CD14-positive monocyte (primary cell): ENCODE measurements around the gene SEPTIN7. TPM values are rescaled to one million over a fixed set of nuclear protein-coding genes. Genes with fewer than 3 reads are reported as not detected.

Source experiments
- DNase-seq, 3 donors: peaks; one replicate each; pipeline ENCODE4 v3.0.0-alpha.2; 2011 to 2022
- H2AFZ ChIP-seq: 2 replicates; pipeline ENCODE4 v1.6.0; 2012; ENCODE audit warnings: mild to moderate bottlenecking, low read depth, low read length, inconsistent platforms; ENCODE audit not compliant: insufficient read depth, poor library complexity, severe bottlenecking
- H3K27ac ChIP-seq, 2 donors: 1 replicate in 1 of 2; 2 replicates in 1 of 2; pipeline ENCODE4 v1.5.1; 2012 to 2013; ENCODE audit warnings: low read length in 2 of 2, control low read depth in 1 of 2, inconsistent platforms in 1 of 2, low read depth in 1 of 2, mild to moderate bottlenecking in 1 of 2
- H3K27me3 ChIP-seq, 2 donors: one replicate each; pipeline versions ENCODE4 v1.6.0 to v1.6.1; 2011 to 2013; ENCODE audit warnings: low read length in 2 of 2; ENCODE audit not compliant: control insufficient read depth in 2 of 2, insufficient read depth in 2 of 2
- H3K36me3 ChIP-seq, 2 donors: replicated peaks in 1 of 2; 1 replicate in 1 of 2; 2 replicates in 1 of 2; pipeline versions ENCODE4 v1.5.1 to v1.6.1; 2012 to 2013; ENCODE audit warnings: low read length in 2 of 2, control low read depth in 1 of 2, inconsistent platforms in 1 of 2, mild to moderate bottlenecking in 1 of 2; ENCODE audit not compliant: insufficient read depth in 2 of 2, control insufficient read depth in 1 of 2
- H3K4me1 ChIP-seq, 2 donors: 1 replicate in 1 of 2; 2 replicates in 1 of 2; pipeline versions ENCODE4 v1.5.1 to v1.6.1; 2012 to 2013; ENCODE audit warnings: low read length in 2 of 2, control low read depth in 1 of 2, inconsistent platforms in 1 of 2, mild to moderate bottlenecking in 1 of 2, moderate library complexity in 1 of 2; ENCODE audit not compliant: insufficient read depth in 2 of 2, control insufficient read depth in 1 of 2
- H3K4me2 ChIP-seq: replicated peaks from 2 replicates; pipeline ENCODE3; 2012; ENCODE audit warnings: low read length, moderate library complexity, mild to moderate bottlenecking; ENCODE audit not compliant: poor library complexity, severe bottlenecking; ENCODE audit errors: extremely low read depth
- H3K4me3 ChIP-seq, 3 experiments: fragments of 200-600 bp in 1 of 3; sonication (generic) in 1 of 3; replicated peaks in 1 of 3; 1 replicate in 2 of 3; 2 replicates in 1 of 3; pipeline ENCODE4 v1.5.1; 2011 to 2013; ENCODE audit warnings: low read length in 3 of 3, mild to moderate bottlenecking in 3 of 3, control low read depth in 2 of 3, low read depth in 2 of 3, inconsistent platforms in 1 of 3, moderate library complexity in 1 of 3
- H3K79me2 ChIP-seq: 2 replicates; pipeline ENCODE4 v1.6.0; 2012; ENCODE audit warnings: mild to moderate bottlenecking, control low read depth, inconsistent platforms, low read length, moderate library complexity; ENCODE audit not compliant: insufficient read depth
- H3K9ac ChIP-seq: 2 replicates; pipeline ENCODE4 v1.6.0; 2017; ENCODE audit warnings: low read length, mild to moderate bottlenecking; ENCODE audit not compliant: insufficient read depth, poor library complexity, severe bottlenecking
- H3K9me3 ChIP-seq, 2 donors: replicated peaks in 1 of 2; 1 replicate in 1 of 2; 2 replicates in 1 of 2; pipeline versions ENCODE4 v1.5.1 to v1.6.1; 2012 to 2013; ENCODE audit warnings: low read length in 2 of 2, control low read depth in 1 of 2; ENCODE audit not compliant: control insufficient read depth in 1 of 2, insufficient read depth in 1 of 2
- H4K20me1 ChIP-seq: 2 replicates; pipeline ENCODE4 v1.6.0; 2012; ENCODE audit warnings: mild to moderate bottlenecking, low read length, control low read depth, moderate library complexity; ENCODE audit not compliant: insufficient read depth
- H3K27ac Mint-ChIP-seq, 7 donors: one replicate each; pipeline ENCODE4 v1.8.0; 2020; ENCODE audit warnings: mild to moderate bottlenecking in 7 of 7, mixed read lengths in 7 of 7, moderate library complexity in 6 of 7, inconsistent platforms in 2 of 7
- H3K27me3 Mint-ChIP-seq, 3 donors: one replicate each; pipeline ENCODE4 v1.8.0; 2021 to 2022; ENCODE audit warnings: low read depth in 3 of 3, mild to moderate bottlenecking in 3 of 3, mixed read lengths in 3 of 3, moderate library complexity in 3 of 3, inconsistent platforms in 1 of 3
- H3K36me3 Mint-ChIP-seq, 2 donors: one replicate each; pipeline ENCODE4 v1.8.0; 2020; ENCODE audit warnings: mixed read lengths in 2 of 2, inconsistent platforms in 1 of 2, mild to moderate bottlenecking in 1 of 2
- H3K4me1 Mint-ChIP-seq: one replicate; pipeline ENCODE4 v1.8.0; 2020; ENCODE audit warnings: mild to moderate bottlenecking, mixed read lengths
- H3K4me3 Mint-ChIP-seq, 2 donors: one replicate each; pipeline ENCODE4 v1.8.0; 2020; ENCODE audit warnings: mild to moderate bottlenecking in 2 of 2, mixed read lengths in 2 of 2, moderate library complexity in 1 of 2
- H3K9me3 Mint-ChIP-seq, 7 donors: one replicate each; pipeline ENCODE4 v1.8.0; 2020 to 2022; ENCODE audit warnings: mixed read lengths in 7 of 7, mild to moderate bottlenecking in 6 of 7, moderate library complexity in 6 of 7, inconsistent platforms in 2 of 7
- CTCF ChIP-seq: fragments of 200-600 bp; IDR thresholded peaks from one replicate; pipeline ENCODE4 v1.8.0; 2022; ENCODE audit warnings: antibody characterized with exemption, mild to moderate bottlenecking
- WGBS: methylation state at CpG from one replicate; pipeline ENCODE4 v1.1.5; 2013; ENCODE audit warnings: missing lambda C conversion rate; ENCODE audit not compliant: insufficient coverage; 5-methylcytosine and 5-hydroxymethylcytosine counted together
- intact Hi-C, 2 donors: fragments of 100-400 bp; cut with micrococcal nuclease; formaldehyde crosslinking; loops; one replicate each; pipeline versions ENCODE4 v1.15.0 to v1.15.1; 2023
- polyA plus RNA-seq, 3 donors: library from polyadenylated mRNA; depleted of rRNA in 1 of 3; unstranded in 2 of 3; stranded (reverse) in 1 of 3; fragments of 300-500 nt in 2 of 3; fragments of >200 nt in 1 of 3; fragmentation: Illumina TruSeq in 2 of 3; gene quantifications; 1 replicate in 2 of 3; 2 replicates in 1 of 3; pipeline ENCODE4 v1.2.3, GENCODE V29; 2012 to 2021

Gene SEPTIN7
- polyA plus RNA-seq, 3 donors = 60.9 to 322 (median 224) TPM

- peaks cover 2 to 6% of the 10 kb centered on the region in 2 donors for H3K9me3 ChIP-seq
- H3K36me3 Mint-ChIP-seq = peaks cover 9 to 13% of the 10 kb centered on the region in 2 donors
- H3K27ac ChIP-seq = no peak overlapping the region
- peaks cover 100% of the 10 kb centered on the region for H3K79me2 ChIP-seq
- peak overlapping the region in 2 of 7 donors; percentile 4 to 73 for H3K27ac Mint-ChIP-seq
- no peak overlapping the region for H3K4me3 Mint-ChIP-seq
- peaks cover 6 to 20% (median 9%) of the 10 kb centered on the region in 7 donors for H3K9me3 Mint-ChIP-seq
- peaks cover 100% of the 10 kb centered on the region for H4K20me1 ChIP-seq
- H3K4me3 ChIP-seq = no peak overlapping the region
- H3K4me2 ChIP-seq = no peak overlapping the region
- intact Hi-C loops = no loop called here
- no CpG with 5 or more reads among the region's 3 CpGs for WGBS
- no peaks in the 10 kb centered on the region for H3K36me3 ChIP-seq
- no peaks in the 10 kb centered on the region for H3K27me3 ChIP-seq
- no peak overlapping the region for H3K9ac ChIP-seq
- H3K4me1 Mint-ChIP-seq = peaks cover 34% of the 10 kb centered on the region
- H3K27me3 Mint-ChIP-seq = no peaks in the 10 kb centered on the region
- no peaks in the 10 kb centered on the region for H3K4me1 ChIP-seq
- no peak for DNase-seq
- TF ChIP-seq CTCF = no peak
- no peak overlapping the region for H2AFZ ChIP-seq
These were observed 19.3 kb downstream of the SEPTIN7 start for GRCh38 chr7:35819954-35820703.

GRCh38 chr7:35820858-35821257, 20.0 kb downstream of the SEPTIN7 start:
- no peak for DNase-seq
- Mint-ChIP-seq H3K4me1 (peaks cover 29% of the 10 kb centered on the region), H3K9me3 (peaks cover 6 to 20% (median 9%) of the 10 kb centered on the region in 7 donors), H3K27ac (no peak overlapping the region), H3K27me3 (no peaks in the 10 kb centered on the region), H3K4me3 (no peak overlapping the region), H3K36me3 (peaks cover 7 to 10% of the 10 kb centered on the region in 2 donors)
- H3K9ac ChIP-seq = no peak overlapping the region
- no peak overlapping the region for H3K4me2 ChIP-seq
- H3K36me3 ChIP-seq = no peaks in the 10 kb centered on the region
- no peak overlapping the region for H3K4me3 ChIP-seq
- no peaks in the 10 kb centered on the region for H3K27me3 ChIP-seq
- no peaks in the 10 kb centered on the region for H3K4me1 ChIP-seq
- peaks cover 2 to 6% of the 10 kb centered on the region in 2 donors for H3K9me3 ChIP-seq
- TF ChIP-seq CTCF = no peak
- no peak overlapping the region for H3K27ac ChIP-seq
- H2AFZ ChIP-seq = no peak overlapping the region
- intact Hi-C loops = no loop called here
- peaks cover 100% of the 10 kb centered on the region for H3K79me2 ChIP-seq
- peaks cover 100% of the 10 kb centered on the region for H4K20me1 ChIP-seq
- no CpG with 5 or more reads among the region's 1 CpG for WGBS
